H1 (cell line): Measurements from ENCODE around the gene USP24. TPM values are rescaled to one million over a fixed set of nuclear protein-coding genes. Genes with fewer than 3 reads are reported as not detected.

Experiments
- BACH1 ChIP-seq: IDR thresholded peaks from 2 replicates; pipeline ENCODE4 v1.6.1; 2012; ENCODE audit warnings: low read length, improper control_type of control experiment
- NANOG ChIP-seq: IDR thresholded peaks from 2 replicates; pipeline ENCODE4 v1.6.1; 2011; ENCODE audit warnings: low read length, low read depth, mild to moderate bottlenecking, inconsistent platforms; ENCODE audit not compliant: insufficient read depth, poor library complexity, severe bottlenecking
- RBBP5 ChIP-seq: IDR thresholded peaks from 2 replicates; pipeline ENCODE4 v1.7.1; 2012; ENCODE audit warnings: low read depth, mild to moderate bottlenecking, inconsistent platforms, low read length, moderate library complexity, borderline replicate concordance
- RFX5 ChIP-seq: IDR thresholded peaks from 2 replicates; pipeline ENCODE4 v1.6.1; 2011; ENCODE audit warnings: low read depth, low read length, improper control_type of control experiment, borderline replicate concordance
- polyA plus RNA-seq, 7 experiments: library from polyadenylated mRNA; depleted of rRNA in 3 of 7; stranded (reverse) in 5 of 7; unstranded in 2 of 7; fragments of >200 nt in 5 of 7; fragments of 200-250 nt in 2 of 7; gene quantifications; 1 replicate in 5 of 7; 2 replicates in 1 of 7; 4 replicates in 1 of 7; pipeline versions ENCODE4 v1.2.1 to v1.2.3, GENCODE V29; 2011 to 2013; ENCODE audit warnings: missing spikeins in 2 of 7, mixed read lengths in 2 of 7
- total RNA-seq: library from RNA; stranded (reverse); fragmentation: NEBNext Ultra II Directional; extraction: Animal tissue kit (Norgen Biotek cat#: 25700); gene quantifications from 2 replicates; pipeline ENCODE4 v1.2.1, GENCODE V29; 2021

Gene USP24
- total and polyA plus RNA-seq, 2 of the 8 experiments (the other 6 are each of a cell fraction or from before 2014, with no cell fraction given), result 11.1 to 34.6 TPM

GRCh38 chr1:55073187-55073916 lies 141.8 kb downstream of the USP24 start (continued):
- TF ChIP-seq NANOG (no peak), RFX5 (no peak), RBBP5 (no peak), BACH1 (no peak)
- TF ChIP-seq, all 59 proteins: peak for 0
